GM18873 (cell line): Measurements from ENCODE around the gene KRTAP2-4.
"Not testable (repeated sequence)": the region's sequence is repeated elsewhere in the genome, so short reads cannot be mapped to it uniquely, and the experiment has no call there.

Source experiments
- ATAC-seq: cut with Tn5 transposase; IDR thresholded peaks from one replicate; pipeline ENCODE4 v1.9.1; 2021; ENCODE audit warnings: mild to moderate bottlenecking, moderate library complexity, moderate number of reproducible peaks; ENCODE audit not compliant: unreplicated experiment, low FRiP score

The KRTAP2-4 gene

DNA sequence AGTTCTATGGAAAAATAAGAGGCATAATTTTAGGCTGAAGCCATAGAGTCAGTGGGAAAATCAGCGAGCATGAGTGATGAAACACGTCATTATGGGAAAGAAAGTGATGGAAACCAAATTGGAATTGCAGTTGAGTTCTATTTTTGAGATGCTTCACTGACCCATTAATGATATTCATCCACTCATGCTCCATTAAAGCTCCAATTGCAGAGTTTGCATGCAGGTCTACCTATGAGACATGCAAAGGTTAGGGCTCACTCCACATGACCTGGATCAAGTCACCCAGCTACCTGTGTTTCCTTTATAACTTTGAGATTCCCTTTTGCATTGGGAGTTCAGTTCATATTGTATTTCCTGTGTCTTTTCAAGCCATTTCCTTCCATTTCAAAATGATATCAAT is 8.0 kb upstream of the KRTAP2-4 start:
- ATAC-seq = no peak

DNA sequence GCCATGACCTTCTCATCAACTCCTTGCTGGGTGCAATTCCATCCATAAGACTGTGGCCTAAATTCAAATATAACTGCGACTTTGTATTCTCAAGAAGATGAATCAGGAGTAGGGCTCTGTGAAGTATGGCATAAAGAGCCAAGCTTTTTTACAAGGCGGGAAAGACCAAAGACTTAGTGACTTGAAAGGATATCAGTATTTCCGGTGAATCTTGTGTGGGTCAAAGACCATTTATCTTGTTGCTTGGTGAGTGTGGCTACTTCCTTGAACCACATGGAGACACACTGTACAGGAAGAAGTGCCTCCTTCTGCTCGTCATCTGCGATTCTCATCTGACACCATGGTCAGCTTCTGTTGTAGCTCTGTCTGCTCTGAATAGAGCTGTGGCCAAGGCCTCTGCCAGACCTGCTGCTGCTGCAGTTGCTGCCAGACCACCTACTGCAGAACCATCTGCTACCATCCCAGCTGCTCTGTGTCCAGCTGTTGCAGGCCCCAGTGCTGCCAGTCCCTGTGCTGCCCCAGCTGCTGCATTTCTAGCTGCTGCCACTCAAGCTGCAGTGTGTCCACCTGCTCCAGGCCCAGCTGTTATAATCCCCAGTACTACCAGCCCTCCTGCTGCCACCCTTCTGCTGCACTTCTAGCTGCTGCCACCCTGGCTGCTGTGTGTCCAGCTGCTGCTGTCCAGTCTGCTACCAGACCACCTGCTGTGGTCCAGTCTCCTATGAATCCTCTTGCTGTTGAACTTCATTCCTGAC is 6.1 kb upstream of the KRTAP2-4 start:
- no peak for ATAC-seq

DNA sequence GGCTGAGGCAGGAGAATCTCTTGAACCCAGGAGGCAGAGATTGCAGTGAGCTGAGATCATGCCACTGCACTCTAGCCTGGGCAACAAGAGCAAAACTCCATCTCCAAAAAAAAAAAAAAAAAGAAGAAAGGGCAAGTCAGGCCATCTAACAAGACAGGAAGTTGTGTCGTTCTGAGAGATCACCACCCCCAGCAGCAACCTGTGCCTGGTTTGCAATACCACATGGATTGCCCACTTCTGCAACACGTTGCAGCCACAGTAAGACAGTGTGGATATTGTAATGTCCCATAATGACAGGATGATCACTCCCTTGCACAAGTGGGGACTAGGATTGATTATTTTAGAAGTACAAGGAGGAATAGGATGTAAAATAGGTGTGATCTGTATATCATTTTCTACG is 3.4 kb upstream of the KRTAP2-4 start:
- no peak for ATAC-seq

DNA sequence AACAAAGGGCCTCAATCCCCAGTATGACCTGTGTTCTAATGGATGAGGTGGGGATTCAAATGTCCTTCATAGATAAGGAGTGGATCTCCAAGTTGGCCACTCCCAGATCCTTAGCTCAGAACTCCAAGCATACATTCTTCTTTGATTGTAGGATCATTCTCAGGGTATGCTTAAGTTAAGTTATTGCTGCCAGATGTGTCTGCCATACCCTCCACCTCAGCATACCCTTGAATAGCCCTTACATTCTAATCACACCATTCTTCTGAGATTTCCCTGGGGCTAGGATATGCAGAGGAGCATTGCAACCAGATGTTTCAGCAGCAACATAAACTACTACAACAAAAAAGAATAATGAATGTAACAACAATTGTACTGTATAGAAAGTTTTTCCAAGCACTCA is 1.6 kb upstream of the KRTAP2-4 start:
- no peak for ATAC-seq

DNA sequence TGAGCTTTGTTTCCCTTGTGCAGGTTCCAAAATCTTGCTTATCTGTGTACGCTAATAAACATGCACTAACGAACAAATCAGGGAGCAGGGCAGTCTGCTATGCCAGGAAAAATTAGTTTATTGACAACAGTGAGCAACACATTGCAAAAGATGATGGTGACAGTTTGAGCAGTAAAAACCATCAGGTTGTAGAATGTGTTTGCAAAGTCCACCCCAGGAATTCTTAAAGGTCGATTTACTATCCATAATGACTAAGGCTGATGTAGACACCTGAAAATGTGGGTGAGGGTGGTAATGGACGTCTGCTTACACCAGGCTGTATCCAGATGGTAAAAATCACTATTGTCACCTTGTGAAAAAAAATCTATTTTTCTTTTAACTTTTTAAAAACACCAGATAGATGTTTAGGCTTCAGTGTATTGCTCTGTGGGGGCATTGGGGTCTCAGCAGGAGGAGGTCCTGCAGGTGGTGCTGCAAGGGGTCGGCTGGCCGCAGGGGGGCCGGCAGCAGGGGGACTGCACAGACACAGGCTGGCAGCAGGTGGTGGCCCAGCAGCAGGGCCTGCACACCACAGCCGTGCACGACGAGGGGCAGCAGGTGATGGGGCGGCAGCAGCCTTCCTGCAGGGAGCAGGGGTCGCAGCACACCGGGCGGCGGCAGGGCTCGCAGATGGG is 526 bp downstream of the KRTAP2-4 start:
- not testable (repeated sequence) for ATAC-seq

DNA sequence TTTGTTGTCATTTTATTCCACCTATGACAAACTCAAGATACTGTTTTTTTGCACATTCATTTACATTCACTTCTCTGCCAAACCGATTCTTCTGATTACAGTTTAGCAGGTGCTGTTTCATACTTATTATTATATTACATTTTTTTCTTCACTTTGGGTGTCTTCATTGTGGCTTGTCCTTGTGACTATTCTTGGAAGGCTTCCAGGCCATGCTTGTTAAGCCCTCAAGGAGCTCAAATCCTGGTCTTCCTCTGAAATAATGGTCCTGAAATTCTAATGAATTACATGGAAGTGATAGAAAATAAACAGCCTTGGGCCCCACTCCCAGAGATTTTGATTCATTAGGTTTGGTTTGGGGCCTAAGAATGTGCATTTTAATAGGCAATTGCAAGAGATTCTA is 1.4 kb downstream of the KRTAP2-4 start:
- no peak for ATAC-seq

DNA sequence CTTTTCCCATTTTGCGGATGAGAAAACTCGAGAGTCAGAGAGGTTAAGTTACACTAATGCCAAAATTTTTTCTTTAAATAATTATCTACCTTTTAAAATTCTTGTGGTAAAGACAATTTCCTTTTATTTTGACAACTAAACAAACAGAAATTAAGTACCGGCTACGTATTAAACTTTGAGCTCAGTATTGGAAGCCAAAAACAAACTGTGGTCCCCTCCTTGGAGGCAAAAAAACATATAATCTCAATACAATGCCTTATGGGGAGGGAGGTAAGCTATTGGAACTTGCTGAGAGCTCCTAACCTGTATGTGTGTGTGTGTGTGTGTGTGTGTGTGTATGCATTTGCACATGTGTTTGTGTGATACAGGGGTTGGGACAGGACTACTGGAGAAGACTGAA is 2.2 kb downstream of the KRTAP2-4 start:
- no peak for ATAC-seq

DNA sequence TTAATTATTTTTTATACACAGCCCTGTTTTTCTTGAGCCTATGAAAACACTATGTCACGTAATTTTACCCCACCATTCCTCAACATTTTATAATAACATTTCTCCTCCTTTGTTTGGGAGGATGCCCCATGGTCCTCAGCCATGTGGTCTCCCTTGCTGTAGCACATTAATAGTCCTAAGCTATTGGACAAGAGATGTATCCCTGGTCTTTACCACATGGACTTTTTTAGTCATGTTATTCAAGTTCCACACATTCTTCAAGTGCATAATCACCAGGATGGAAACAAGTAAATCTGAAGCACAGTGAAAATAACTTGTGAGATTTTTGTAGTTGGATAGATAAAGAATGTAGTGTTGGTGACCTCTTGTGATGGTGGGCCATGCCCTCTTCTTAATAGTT is 3.7 kb downstream of the KRTAP2-4 start:
- ATAC-seq = no peak

DNA sequence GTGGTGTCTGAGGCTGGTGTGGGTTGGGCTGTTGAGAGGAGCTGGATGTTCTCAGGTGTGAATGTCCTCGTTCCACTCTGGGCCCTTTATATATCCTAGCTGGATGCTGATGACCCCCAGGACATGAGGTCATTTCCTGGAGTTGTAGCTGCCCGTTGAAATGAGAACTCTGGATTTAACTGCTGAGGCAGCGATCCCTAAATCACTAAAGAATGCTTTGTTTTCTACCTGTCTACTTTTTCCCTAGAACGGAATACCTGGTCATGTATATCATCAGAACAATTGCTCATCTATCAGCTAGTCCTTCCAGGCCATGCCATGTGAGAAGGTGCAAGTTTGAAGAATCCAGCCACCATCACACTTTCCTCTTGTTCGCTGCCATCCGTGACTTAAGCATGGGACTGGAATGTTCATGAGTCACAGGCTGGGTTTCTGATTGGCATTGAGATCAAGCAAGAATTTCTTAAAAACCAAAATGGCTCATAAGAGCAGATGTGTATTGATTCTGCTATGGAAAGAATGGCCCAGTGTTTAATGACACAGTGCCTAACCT is 5.6 kb downstream of the KRTAP2-4 start, which contains the start of gene KRTAP2-3:
KRTAP2-3 (minus strand) TSS at position 63 of the 553 bp plus-strand sequence. CDS start 64 bp downstream, outside the sequence.
- no peak for ATAC-seq

DNA sequence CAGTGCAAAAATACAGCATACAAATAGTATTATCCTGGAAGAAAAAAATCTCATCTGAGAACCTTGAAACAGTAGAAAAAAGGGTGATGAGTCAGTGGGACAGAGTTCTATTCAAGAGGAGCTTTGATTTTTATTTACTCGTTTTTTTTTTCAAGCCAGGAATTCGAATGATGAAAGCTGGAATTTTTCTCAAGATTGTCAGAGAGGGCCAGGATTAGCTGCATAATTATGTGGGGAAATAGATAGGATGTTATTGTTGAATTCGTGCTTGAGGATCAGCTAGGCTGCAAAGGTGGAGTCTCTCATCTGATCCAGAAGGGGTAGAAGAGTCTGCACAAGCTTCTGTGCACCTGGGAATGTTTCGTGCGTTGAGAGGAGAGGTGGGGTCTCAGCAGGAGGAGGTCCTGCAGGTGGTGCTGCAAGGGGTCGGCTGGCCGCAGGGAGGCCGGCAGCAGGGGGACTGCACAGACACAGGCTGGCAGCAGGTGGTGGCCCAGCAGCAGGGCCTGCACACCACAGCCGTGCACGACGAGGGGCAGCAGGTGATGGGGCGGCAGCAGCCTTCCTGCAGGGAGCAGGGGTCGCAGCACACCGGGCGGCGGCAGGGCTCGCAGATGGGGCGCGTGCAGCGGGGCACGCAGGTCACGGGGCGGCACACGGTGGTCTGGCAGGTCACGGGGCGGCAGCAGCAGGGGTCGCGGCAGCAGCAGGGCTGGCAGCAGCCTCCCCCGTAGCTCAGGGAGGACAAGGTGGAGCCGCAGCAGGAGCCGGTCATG is 6.2 kb downstream of the KRTAP2-4 start:
- ATAC-seq = not testable (repeated sequence)

DNA sequence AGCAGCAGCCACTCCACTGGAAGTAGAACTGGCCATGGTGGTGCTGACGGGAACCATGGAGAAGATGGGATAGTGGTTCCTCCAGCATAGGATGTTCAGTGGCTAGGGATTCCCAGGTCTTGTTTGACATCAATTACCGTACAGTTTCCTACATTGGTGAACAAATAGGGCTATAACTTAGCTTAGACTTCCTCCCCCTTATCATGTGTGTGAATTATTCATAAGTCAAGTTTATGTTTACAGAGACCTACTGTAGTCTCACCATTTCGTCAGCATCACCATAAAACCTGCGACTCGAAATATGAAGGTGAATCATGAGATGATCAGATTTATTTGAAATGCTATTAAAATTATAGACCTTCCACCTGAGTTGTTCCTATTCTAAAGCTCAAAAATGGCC is 6.9 kb downstream of the KRTAP2-4 start:
- no peak for ATAC-seq

DNA sequence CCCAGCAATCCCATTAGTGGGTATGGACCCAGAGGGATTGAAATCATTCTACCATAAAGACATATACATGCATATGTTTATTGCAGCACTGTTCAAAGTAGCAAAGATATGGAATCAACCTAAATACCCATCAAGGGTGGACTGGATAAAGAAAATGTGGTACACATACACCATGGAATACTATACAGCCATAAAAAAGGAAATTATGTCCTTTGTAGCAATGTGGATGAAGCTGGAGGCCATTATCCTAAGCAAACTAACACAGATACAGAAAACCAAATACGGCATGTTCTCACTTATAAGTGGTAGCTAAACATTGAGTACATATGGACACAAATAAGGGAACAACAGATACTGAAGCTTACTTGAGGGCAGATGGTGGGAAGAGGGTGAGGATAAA is 8.1 kb downstream of the KRTAP2-4 start:
- ATAC-seq = no peak

DNA sequence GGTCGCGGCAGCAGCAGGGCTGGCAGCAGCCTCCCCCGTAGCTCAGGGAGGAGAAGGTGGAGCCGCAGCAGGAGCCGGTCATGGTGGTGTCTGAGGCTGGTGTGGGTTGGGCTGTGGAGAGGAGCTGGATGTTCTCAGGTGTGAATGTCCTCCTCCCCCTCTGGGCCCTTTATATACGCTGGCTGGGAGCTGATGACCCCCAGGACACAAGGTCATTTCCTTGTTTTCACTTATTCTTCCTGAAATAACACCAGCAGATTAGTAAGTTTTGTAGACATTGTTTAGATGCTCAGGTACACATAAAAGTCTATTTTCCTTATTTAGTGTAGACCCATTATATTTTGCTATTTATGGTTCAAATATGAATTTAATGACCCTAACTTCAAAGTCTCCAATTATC is 10.5 kb downstream of the KRTAP2-4 start, which contains the start of gene KRTAP2-2:
KRTAP2-2 (minus strand) TSS at position 101 of the 400 bp plus-strand sequence; CDS start at position 82, 19 bp downstream.
- ATAC-seq = not testable (repeated sequence)

DNA sequence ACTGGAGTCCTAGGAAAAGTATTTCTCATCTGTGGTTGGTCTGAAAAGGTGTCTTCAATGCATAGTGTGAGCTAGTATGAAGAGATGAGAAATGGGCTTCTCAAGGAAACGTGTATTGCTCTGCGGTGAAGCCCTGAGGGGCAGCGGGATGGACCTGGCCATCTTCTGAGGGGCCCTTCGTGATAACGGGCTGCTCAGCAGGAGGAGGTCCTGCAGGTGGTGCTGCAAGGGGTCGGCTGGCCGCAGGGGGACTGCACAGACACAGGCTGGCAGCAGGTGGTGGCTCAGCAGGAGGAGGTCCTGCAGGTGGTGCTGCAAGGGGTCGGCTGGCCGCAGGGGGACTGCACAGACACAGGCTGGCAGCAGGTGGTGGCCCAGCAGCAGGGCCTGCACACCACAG is 11.1 kb downstream of the KRTAP2-4 start:
- not testable (repeated sequence) for ATAC-seq

DNA sequence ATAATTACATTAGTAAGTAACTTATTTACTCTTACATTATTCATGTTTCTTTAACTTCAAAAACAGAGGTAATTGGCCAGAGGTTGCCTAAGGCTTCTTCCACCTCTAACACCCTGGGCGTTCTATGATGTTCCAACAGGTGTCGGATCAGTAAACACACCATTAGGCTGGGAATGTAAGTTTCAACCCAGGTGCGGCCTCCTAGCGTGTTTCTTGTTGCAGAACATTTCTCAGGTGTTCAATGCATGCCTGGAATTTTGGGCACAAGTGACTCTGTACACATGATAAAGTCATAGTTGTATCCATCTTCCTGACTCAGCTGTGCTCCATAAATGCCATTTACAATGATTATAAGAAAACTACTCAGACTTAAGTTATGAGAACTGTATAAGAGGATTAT is 11.7 kb downstream of the KRTAP2-4 start:
- no peak for ATAC-seq

DNA sequence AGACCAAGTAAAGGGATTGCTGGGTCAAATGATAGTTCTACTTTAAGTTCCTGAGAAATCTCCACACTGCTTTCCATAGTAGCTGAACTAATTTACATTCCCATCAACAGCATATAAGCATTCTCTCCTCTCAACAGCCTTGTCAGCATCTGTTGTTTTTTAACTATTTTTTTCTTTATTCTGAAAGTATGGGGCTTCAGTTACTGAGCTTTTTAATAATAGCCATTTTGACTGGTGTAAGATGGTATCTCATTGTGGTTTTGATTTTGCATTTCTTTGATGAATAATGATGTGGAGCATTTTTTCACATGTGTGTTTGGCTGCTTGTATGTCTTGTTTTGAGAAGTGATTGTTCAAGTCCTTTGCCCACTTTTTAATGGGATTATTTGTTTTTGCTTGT is 13.1 kb downstream of the KRTAP2-4 start:
- no peak for ATAC-seq

DNA sequence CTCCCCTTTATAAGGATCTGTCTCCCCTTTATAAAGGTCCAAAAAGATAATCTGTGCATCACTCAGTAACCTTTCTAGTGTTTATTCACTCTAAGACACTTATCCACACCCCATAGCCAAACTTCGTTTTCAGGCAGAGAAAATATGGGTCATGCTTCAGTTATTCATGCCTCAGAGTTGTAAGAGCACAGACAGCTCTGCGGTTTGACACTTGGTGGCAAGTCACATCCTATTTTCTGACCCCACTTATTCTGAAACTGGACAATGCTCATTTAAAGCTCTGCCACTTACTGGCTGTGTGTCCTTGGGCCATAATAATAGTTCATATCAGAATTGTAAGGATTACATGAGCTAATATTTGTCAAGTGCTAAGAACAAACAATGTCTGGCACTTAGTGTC is 16.6 kb downstream of the KRTAP2-4 start:
- no peak for ATAC-seq

DNA sequence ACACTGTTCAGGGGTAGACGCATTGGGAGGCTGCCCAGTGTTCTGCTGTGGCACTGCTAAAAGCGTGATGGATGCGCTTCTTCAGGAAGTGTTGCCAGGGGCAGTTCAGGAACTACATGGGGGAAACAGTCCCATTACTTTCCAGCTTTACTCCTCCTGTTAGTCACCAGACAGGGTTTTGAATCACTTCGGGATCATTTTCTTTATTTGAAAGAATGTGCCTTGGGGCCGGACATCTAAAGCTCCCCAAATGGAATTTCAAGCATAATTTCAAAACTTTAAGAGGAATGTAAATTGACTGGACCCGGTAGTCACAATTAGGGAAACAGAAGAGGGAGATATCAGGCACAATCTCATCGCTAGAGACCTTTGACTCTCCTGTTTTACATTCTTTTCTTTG is 17.2 kb downstream of the KRTAP2-4 start:
- ATAC-seq = no peak

DNA sequence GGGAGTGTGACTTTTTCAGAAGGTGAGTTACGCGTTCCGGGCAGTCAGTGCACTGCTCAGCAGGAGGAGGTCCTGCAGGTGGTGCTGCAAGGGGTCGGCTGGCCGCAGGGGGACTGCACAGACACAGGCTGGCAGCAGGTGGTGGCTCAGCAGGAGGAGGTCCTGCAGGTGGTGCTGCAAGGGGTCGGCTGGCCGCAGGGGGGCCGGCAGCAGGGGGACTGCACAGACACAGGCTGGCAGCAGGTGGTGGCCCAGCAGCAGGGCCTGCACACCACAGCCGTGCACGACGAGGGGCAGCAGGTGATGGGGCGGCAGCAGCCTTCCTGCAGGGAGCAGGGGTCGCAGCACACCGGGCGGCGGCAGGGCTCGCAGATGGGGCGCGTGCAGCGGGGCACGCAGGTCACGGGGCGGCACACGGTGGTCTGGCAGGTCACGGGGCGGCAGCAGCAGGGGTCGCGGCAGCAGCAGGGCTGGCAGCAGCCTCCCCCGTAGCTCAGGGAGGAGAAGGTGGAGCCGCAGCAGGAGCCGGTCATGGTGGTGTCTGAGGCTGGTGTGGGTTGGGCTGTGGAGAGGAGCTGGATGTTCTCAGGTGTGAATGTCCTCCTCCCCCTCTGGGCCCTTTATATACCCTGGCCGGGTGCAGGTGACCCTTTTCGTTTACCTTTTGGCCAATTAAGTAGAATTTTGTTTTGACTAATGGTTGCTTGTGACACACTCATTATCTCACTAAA is 18.8 kb downstream of the KRTAP2-4 start, which contains the start of gene KRTAP2-1:
KRTAP2-1 (minus strand) TSS at position 582 of the 731 bp plus-strand sequence; CDS start at position 533, 49 bp downstream.
- not testable (repeated sequence) for ATAC-seq

DNA sequence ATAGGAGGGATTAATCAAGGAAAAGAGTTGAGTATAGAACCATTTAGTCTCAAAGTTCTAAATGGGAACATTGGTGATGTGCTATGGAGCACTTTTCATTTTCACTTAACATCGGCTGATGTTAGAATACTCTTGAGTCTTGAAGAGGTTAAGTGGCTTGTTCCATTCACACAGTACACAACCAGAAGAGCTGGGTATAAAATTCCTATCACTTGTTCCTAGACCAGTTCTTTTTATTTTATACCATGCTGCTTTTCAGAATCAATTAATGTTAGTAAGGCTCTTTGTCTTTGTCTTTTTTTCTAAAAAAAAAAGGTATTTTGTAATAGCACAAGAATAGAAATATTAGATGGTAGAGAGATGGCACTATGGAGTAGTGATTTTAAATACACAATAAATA is 22.7 kb downstream of the KRTAP2-4 start:
- ATAC-seq = no peak
